ENCODE measurements around the gene KLHL6.

DNA sequence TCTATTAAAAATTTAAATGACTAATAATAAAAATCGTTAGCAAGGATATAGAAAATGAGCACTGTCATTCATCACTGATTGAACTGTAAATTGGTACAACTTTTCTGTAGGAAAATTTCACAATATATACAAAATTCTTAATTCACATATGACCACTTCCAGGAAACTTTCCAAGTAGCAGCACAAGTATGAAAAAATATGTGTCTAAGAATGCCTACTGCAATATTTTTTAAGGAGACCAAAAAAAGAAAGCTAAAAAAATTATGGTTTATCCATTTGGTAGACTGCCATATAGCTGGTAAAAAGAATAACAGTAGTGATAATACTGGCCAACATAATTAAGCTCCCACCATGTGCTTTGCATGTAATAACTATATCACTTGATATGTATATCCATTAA, 59.2 kb downstream of the KLHL6 start:
- TF ChIP-seq POLR2AphosphoS5 (IDR thresholded peaks at IDR 0.05) (no peak), POLR2A (IDR thresholded peaks at IDR 0.05) (no peak)

All from suprapubic skin (tissue), 4 donors.